Measurements from ENCODE around the gene TNNC2. TPM values are rescaled to one million over a fixed set of nuclear protein-coding genes. Genes with fewer than 3 reads are reported as not detected.

TNNC2 gene
- total RNA-seq, 1 donor from 2014 or later, result not detected

DNA sequence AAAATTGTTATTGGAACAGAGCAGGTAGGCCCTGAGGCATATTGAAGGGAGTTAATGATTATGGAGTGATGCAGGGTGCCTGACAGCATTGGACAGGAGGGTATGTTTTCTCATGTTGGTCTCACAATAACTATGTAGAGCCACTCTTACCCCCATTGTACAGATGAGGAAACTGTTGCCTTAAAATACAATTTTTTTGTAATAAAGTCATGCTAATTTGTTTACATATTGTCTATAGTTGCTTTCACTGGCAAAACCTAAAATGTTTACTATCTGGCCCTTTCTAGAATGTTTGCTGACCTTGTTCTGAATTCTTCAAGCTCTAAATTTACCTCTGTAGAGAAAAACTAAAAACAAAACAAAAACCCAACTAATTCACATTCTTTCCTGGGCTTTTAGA is 24.4 kb upstream of the TNNC2 start:
- no peaks in the 10 kb centered on the region for H3K9me3 ChIP-seq
- no peak overlapping the region for H3K4me3 ChIP-seq
- no peaks in the 10 kb centered on the region for H3K27me3 ChIP-seq (ENCODE audit: low read depth)
- H3K27ac ChIP-seq, result no peak overlapping the region
- peaks cover 16% of the 10 kb centered on the region for H3K4me1 ChIP-seq
- no peak for DNase-seq
- no peak for ATAC-seq
- peaks cover 53% of the 10 kb centered on the region for H3K36me3 ChIP-seq
- TF ChIP-seq, protein P1, sequence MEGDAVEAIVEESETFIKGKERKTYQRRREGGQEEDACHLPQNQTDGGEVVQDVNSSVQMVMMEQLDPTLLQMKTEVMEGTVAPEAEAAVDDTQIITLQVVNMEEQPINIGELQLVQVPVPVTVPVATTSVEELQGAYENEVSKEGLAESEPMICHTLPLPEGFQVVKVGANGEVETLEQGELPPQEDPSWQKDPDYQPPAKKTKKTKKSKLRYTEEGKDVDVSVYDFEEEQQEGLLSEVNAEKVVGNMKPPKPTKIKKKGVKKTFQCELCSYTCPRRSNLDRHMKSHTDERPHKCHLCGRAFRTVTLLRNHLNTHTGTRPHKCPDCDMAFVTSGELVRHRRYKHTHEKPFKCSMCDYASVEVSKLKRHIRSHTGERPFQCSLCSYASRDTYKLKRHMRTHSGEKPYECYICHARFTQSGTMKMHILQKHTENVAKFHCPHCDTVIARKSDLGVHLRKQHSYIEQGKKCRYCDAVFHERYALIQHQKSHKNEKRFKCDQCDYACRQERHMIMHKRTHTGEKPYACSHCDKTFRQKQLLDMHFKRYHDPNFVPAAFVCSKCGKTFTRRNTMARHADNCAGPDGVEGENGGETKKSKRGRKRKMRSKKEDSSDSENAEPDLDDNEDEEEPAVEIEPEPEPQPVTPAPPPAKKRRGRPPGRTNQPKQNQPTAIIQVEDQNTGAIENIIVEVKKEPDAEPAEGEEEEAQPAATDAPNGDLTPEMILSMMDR (IDR thresholded peaks at IDR 0.05), result no peak
- intact Hi-C loops (cut with DNase I), result no loop called here

- intact Hi-C loops (cut with DNase I), result no loop called here
Observed at GRCh38 chr20:45850926-45851325, 23.8 kb upstream of the TNNC2 start.

DNA sequence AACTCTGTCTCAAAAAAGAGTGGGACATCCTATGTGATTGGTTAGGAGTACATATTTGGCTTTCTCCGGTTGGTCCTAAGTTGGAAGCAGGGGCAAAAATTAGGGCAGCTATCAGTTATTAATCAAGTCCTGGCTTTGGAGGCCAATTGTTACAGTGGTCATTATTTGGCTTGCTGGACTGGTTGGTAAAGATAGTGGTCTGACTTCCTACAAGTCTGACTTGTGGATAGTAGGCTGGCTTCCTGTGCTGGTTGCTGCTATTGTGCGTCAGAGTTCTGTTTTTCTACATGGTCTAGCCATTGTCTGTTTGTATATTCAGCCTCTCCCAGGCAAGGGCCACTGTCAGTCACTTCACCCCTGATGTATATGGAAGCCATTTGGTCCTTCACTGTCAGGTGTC is 23.1 kb upstream of the TNNC2 start:
- peaks cover 66% of the 10 kb centered on the region for H3K36me3 ChIP-seq
- H3K27me3 ChIP-seq (ENCODE audit: low read depth), result no peaks in the 10 kb centered on the region
- H3K4me3 ChIP-seq, result no peak overlapping the region
- H3K4me1 ChIP-seq, result peaks cover 3% of the 10 kb centered on the region
- H3K27ac ChIP-seq, result no peak overlapping the region
- H3K9me3 ChIP-seq, result no peaks in the 10 kb centered on the region
- ATAC-seq (no peak), DNase-seq (no peak)
- intact Hi-C loops (cut with DNase I), result no loop called here
- TF ChIP-seq, protein P1 (IDR thresholded peaks at IDR 0.05), result no peak

More at GRCh38 chr20:45850926-45851325, 23.8 kb upstream of the TNNC2 start:
- H3K4me1 ChIP-seq, result peaks cover 10% of the 10 kb centered on the region
- no peak overlapping the region for H3K27ac ChIP-seq
- no peak for ATAC-seq
- DNase-seq, result no peak
- H3K4me3 ChIP-seq, result no peak overlapping the region
- H3K9me3 ChIP-seq, result no peaks in the 10 kb centered on the region
- H3K27me3 ChIP-seq (ENCODE audit: low read depth), result no peaks in the 10 kb centered on the region
- TF ChIP-seq, protein P1 (IDR thresholded peaks at IDR 0.05), result no peak
- H3K36me3 ChIP-seq, result peaks cover 59% of the 10 kb centered on the region

- no peak for DNase-seq
- no peak overlapping the region for H3K27ac ChIP-seq
- no peaks in the 10 kb centered on the region for H3K27me3 ChIP-seq (ENCODE audit: low read depth)
- H3K4me1 ChIP-seq, result no peaks in the 10 kb centered on the region
- intact Hi-C loops (cut with DNase I), result no loop called here
- ATAC-seq, result no peak
- H3K4me3 ChIP-seq, result no peak overlapping the region
- TF ChIP-seq, protein P1 (IDR thresholded peaks at IDR 0.05), result no peak
- H3K36me3 ChIP-seq, result peaks cover 70% of the 10 kb centered on the region
- H3K9me3 ChIP-seq, result no peaks in the 10 kb centered on the region
Observed at GRCh38 chr20:45848969-45849582, 22.0 kb upstream of the TNNC2 start.

DNA sequence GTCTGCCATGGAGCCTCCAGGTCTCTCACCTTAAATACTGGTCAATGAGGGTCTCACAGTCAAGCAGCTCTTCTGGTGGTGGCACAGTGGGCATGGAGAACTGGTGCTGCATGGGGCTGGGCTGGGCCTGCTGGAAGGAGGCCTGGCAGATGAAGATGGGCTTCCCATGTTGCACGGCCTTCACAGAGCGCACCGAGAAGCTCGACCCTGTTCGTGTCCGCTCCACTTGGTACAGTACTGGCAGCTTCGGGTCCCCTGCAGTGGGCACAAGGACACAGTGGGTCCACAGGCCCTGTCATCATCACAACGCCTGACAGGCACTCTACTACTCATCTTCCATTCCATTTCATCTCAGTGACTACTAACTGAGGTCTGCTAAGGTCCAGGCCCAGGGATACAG is 21.3 kb upstream of the TNNC2 start:
- ATAC-seq (no peak), DNase-seq (no peak)
- Histone ChIP-seq H3K4me1 (no peaks in the 10 kb centered on the region), H3K4me3 (no peak overlapping the region), H3K27ac (no peak overlapping the region), H3K27me3 (ENCODE audit: low read depth) (no peaks in the 10 kb centered on the region), H3K9me3 (no peaks in the 10 kb centered on the region), H3K36me3 (peaks cover 77% of the 10 kb centered on the region)
- intact Hi-C loops (cut with DNase I), result no loop called here
- TF ChIP-seq, protein P1 (IDR thresholded peaks at IDR 0.05), result no peak

Measured in lower lobe of right lung (tissue), 2 donors.